Measurements from ENCODE around the gene NSRP1. TPM values are rescaled to one million over a fixed set of nuclear protein-coding genes. Genes with fewer than 3 reads are reported as not detected.

The NSRP1 gene
- total and polyA plus RNA-seq, 2 of the 13 experiments (the other 11 are each of a cell fraction or from before 2014, with no cell fraction given) = 7.0 to 14.3 TPM

DNA sequence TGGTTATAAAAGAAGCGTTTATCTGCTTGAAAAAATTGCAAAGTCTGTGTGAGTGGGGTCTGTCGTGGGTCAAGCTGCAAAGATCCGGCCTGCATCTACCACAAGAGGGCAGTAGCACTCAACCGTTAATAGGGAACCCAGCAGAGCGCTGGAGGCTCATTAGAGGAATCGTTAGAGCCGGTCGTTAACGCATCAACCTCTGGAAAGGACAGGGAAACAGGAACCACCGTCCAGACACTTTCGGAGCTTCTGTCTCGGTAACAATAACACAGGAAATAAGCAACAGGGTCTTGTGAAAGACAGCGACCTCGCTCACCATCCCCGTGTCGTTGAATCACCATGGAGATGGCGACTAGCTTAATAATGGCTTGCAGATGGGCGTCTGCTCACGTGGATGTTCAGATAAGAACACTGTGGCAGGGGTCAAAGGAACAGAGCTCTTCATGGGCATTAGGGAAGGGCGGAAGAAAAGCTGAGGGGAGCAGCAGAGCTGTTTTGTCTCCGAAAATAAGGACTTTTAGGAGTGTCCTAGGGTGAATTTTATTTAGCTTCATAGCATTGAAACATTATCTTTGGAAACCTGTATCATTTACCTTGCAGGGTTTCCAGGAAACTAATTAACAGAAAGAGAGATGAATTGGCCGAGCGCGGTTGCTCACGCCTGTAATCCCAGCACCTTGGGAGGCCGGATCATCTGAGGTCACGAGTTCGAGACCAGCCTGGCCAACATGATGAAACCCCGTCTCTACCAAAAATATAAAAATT, 11.9 kb upstream of the NSRP1 start (continued):
- 0 out of 2 replicates have a peak, but pooled peaks have one; percentile 60 for TF ChIP-seq ZNF567 (CRISPR knock-in tag; IDR thresholded peaks at IDR 0.05; ENCODE audit: borderline replicate concordance)
- no peak for TF ChIP-seq RARG (CRISPR knock-in tag; IDR thresholded peaks at IDR 0.05; ENCODE audit: low read depth)
- no peak for TF ChIP-seq ZC3H13 (CRISPR knock-in tag; IDR thresholded peaks at IDR 0.05)
- TF ChIP-seq, protein P1, sequence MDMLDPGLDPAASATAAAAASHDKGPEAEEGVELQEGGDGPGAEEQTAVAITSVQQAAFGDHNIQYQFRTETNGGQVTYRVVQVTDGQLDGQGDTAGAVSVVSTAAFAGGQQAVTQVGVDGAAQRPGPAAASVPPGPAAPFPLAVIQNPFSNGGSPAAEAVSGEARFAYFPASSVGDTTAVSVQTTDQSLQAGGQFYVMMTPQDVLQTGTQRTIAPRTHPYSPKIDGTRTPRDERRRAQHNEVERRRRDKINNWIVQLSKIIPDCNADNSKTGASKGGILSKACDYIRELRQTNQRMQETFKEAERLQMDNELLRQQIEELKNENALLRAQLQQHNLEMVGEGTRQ (IDR thresholded peaks at IDR 0.05; ENCODE audit: low read depth, low read length) = peak; percentile 31; the same call in 1 of the 2 replicates
- TF ChIP-seq, protein P1 (CRISPR knock-in tag; IDR thresholded peaks at IDR 0.05; ENCODE audit: borderline replicate concordance) = no peak
- no peak for TF ChIP-seq KAT7 (CRISPR knock-in tag; IDR thresholded peaks at IDR 0.05; ENCODE audit: borderline replicate concordance)
- no peak for TF ChIP-seq ZNF260 (CRISPR knock-in tag; IDR thresholded peaks at IDR 0.05; ENCODE audit: borderline replicate concordance, low read depth)
- TF ChIP-seq RFX1 (IDR thresholded peaks at IDR 0.05) = peak; percentile 71; the same call in 1 of the 2 replicates
- TF ChIP-seq ZSCAN31 (CRISPR knock-in tag; IDR thresholded peaks at IDR 0.05; ENCODE audit: low read depth) = 0 out of 2 replicates have a peak, but pooled peaks have one; percentile 42
- no peak for TF ChIP-seq RFX5 (IDR thresholded peaks at IDR 0.05; ENCODE audit: low read depth, low read length)
- TF ChIP-seq SMARCC2 (IDR thresholded peaks at IDR 0.05) = no peak
- no peak for TF ChIP-seq KLF13 (CRISPR knock-in tag; IDR thresholded peaks at IDR 0.05)
- no peak for TF ChIP-seq ZNF143 (CRISPR knock-in tag; IDR thresholded peaks at IDR 0.05)
- no peak for TF ChIP-seq ATAD3A (CRISPR knock-in tag; IDR thresholded peaks at IDR 0.05)
- TF ChIP-seq ZNF672 (CRISPR knock-in tag; IDR thresholded peaks at IDR 0.05) = no peak
- no peak for TF ChIP-seq RBFOX2 (IDR thresholded peaks at IDR 0.05; ENCODE audit: low read depth, low read length)
- no peak for TF ChIP-seq GABPA (IDR thresholded peaks at IDR 0.05; ENCODE audit: low read depth, low read length)
- peak; percentile 51; the same call in 1 of the 2 replicates for TF ChIP-seq GABPA (CRISPR knock-in tag; IDR thresholded peaks at IDR 0.05; ENCODE audit: low read depth)
- no peak for TF ChIP-seq HDAC6 (IDR thresholded peaks at IDR 0.05; ENCODE audit: low read depth, low read length)
- TF ChIP-seq RFXAP (CRISPR knock-in tag; IDR thresholded peaks at IDR 0.05; ENCODE audit: borderline replicate concordance) = peak; percentile 49; the same call in 1 of the 2 replicates
- TF ChIP-seq, protein P2, sequence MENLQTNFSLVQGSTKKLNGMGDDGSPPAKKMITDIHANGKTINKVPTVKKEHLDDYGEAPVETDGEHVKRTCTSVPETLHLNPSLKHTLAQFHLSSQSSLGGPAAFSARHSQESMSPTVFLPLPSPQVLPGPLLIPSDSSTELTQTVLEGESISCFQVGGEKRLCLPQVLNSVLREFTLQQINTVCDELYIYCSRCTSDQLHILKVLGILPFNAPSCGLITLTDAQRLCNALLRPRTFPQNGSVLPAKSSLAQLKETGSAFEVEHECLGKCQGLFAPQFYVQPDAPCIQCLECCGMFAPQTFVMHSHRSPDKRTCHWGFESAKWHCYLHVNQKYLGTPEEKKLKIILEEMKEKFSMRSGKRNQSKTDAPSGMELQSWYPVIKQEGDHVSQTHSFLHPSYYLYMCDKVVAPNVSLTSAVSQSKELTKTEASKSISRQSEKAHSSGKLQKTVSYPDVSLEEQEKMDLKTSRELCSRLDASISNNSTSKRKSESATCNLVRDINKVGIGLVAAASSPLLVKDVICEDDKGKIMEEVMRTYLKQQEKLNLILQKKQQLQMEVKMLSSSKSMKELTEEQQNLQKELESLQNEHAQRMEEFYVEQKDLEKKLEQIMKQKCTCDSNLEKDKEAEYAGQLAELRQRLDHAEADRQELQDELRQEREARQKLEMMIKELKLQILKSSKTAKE (CRISPR knock-in tag; IDR thresholded peaks at IDR 0.05; ENCODE audit: borderline replicate concordance) = peak; percentile 34; the same call in 1 of the 2 replicates
- TF ChIP-seq RAD21 (CRISPR knock-in tag; IDR thresholded peaks at IDR 0.05) = peak; percentile 79
- TF ChIP-seq PPARG (CRISPR knock-in tag; conservative IDR thresholded peaks at IDR 0.05) = peak; percentile 87
- TF ChIP-seq SMC3 (IDR thresholded peaks at IDR 0.05; ENCODE audit: low read length) = peak; percentile 89
- TF ChIP-seq ZZZ3 (CRISPR knock-in tag; IDR thresholded peaks at IDR 0.05; ENCODE audit: borderline replicate concordance) = no peak
- no peak for TF ChIP-seq ZNF703 (CRISPR knock-in tag; IDR thresholded peaks at IDR 0.05; ENCODE audit: borderline replicate concordance)
- peak; percentile 18; the same call in 1 of the 2 replicates for TF ChIP-seq ARNT2 (CRISPR knock-in tag; IDR thresholded peaks at IDR 0.05; ENCODE audit: low read depth)
- no peak for TF ChIP-seq ZNF615 (CRISPR knock-in tag; IDR thresholded peaks at IDR 0.05; ENCODE audit: borderline replicate concordance)
- no peak for TF ChIP-seq ZNF30 (CRISPR knock-in tag; IDR thresholded peaks at IDR 0.05)

Data from HepG2 (cell line).